Measurements from ENCODE around the gene AUTS2.

DNA sequence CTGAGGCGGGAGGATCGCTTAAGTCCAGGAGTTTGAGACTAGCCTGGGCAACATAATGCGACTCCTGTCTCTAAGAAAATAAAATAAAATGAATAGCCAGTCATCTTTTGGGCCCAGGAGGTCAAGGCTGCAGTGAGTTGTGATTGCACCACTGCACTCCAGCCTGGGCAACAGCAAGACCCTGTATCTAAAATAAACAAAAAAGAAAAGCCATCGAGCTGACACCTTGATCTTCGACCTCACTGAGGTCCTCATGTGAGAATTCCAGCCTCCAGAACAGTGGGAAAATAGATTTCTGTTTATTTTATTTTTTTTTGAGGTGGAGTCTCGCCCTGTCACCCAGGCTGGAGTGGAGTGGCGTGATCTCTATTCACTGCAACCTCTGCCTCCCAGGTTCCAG, 1232.2 kb downstream of the AUTS2 start:
- TF ChIP-seq, protein P1, sequence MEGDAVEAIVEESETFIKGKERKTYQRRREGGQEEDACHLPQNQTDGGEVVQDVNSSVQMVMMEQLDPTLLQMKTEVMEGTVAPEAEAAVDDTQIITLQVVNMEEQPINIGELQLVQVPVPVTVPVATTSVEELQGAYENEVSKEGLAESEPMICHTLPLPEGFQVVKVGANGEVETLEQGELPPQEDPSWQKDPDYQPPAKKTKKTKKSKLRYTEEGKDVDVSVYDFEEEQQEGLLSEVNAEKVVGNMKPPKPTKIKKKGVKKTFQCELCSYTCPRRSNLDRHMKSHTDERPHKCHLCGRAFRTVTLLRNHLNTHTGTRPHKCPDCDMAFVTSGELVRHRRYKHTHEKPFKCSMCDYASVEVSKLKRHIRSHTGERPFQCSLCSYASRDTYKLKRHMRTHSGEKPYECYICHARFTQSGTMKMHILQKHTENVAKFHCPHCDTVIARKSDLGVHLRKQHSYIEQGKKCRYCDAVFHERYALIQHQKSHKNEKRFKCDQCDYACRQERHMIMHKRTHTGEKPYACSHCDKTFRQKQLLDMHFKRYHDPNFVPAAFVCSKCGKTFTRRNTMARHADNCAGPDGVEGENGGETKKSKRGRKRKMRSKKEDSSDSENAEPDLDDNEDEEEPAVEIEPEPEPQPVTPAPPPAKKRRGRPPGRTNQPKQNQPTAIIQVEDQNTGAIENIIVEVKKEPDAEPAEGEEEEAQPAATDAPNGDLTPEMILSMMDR (IDR thresholded peaks at IDR 0.05), result no peak
- TF ChIP-seq POLR2AphosphoS5 (IDR thresholded peaks at IDR 0.05; ENCODE audit: low read depth, low read length), result no peak
- TF ChIP-seq, protein P2, sequence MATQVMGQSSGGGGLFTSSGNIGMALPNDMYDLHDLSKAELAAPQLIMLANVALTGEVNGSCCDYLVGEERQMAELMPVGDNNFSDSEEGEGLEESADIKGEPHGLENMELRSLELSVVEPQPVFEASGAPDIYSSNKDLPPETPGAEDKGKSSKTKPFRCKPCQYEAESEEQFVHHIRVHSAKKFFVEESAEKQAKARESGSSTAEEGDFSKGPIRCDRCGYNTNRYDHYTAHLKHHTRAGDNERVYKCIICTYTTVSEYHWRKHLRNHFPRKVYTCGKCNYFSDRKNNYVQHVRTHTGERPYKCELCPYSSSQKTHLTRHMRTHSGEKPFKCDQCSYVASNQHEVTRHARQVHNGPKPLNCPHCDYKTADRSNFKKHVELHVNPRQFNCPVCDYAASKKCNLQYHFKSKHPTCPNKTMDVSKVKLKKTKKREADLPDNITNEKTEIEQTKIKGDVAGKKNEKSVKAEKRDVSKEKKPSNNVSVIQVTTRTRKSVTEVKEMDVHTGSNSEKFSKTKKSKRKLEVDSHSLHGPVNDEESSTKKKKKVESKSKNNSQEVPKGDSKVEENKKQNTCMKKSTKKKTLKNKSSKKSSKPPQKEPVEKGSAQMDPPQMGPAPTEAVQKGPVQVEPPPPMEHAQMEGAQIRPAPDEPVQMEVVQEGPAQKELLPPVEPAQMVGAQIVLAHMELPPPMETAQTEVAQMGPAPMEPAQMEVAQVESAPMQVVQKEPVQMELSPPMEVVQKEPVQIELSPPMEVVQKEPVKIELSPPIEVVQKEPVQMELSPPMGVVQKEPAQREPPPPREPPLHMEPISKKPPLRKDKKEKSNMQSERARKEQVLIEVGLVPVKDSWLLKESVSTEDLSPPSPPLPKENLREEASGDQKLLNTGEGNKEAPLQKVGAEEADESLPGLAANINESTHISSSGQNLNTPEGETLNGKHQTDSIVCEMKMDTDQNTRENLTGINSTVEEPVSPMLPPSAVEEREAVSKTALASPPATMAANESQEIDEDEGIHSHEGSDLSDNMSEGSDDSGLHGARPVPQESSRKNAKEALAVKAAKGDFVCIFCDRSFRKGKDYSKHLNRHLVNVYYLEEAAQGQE (IDR thresholded peaks at IDR 0.05; ENCODE audit: insufficient read depth in 1 of 2, low read depth in 2 of 2, low read length in 1 of 2), result no peak

Measured in Panc1 (cell line).